Non-pigmented ciliary epithelial cell (primary cell): ENCODE measurements around the gene TBC1D12.
"Not testable (repeated sequence)": the region's sequence is repeated elsewhere in the genome, so short reads cannot be mapped to it uniquely, and the experiment has no call there.

ENCODE experiments used
- DNase-seq: peaks from one replicate; pipeline ENCODE4 v3.0.0-alpha.2; 2010; ENCODE audit warnings: low read depth

Gene TBC1D12

GRCh38 chr10:94402204-94402842 lies at the start of gene TBC1D12:
Gene TBC1D12 (plus strand): TSS chr10:94402541. CDS start chr10:94402614, 73 bp downstream.
- DNase-seq: peak; percentile 85

- no peak for DNase-seq
These were observed 49.0 kb upstream of the TBC1D12 start for GRCh38 chr10:94353336-94353735.

DNA sequence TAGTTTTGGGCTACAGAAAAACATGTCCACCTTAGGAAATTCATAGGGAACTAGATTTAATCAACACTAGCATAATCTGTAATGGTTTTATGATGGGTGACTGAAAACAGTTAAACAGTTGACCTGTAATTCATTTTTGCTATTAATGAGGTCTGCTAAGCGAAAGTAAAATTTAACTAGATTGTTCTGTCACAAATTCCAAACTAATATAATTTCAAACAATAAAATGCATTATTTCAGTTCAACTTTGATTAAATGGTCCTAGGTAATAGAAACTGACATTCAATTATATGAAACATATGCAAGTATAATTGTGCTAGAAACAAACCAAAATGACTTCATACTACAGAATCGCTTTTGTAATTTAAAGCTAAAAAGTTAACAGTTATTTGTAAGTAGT lies 46.5 kb upstream of the TBC1D12 start:
- no peak for DNase-seq

DNA sequence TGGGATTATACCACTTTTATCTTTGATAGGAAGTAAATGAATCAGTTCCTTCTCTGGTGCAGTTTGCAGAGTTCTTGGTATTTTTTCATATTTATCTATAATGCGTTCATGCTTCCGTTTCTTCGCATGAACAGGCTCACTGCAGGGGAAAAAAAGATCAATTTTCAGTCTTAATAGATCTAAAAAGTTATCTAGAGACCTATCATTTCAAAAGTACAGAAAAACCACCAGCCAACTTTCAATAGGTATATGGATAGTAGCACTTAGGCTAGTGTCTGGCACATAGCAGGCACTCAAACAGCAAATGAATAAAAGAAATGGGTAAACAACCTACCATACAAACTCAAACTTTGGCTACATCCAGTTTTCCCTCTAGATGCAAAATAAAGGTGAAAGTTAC lies 45.1 kb upstream of the TBC1D12 start:
- no peak for DNase-seq

GRCh38 chr10:94358480-94358879 lies 43.9 kb upstream of the TBC1D12 start:
- DNase-seq: peak; percentile 85

DNA sequence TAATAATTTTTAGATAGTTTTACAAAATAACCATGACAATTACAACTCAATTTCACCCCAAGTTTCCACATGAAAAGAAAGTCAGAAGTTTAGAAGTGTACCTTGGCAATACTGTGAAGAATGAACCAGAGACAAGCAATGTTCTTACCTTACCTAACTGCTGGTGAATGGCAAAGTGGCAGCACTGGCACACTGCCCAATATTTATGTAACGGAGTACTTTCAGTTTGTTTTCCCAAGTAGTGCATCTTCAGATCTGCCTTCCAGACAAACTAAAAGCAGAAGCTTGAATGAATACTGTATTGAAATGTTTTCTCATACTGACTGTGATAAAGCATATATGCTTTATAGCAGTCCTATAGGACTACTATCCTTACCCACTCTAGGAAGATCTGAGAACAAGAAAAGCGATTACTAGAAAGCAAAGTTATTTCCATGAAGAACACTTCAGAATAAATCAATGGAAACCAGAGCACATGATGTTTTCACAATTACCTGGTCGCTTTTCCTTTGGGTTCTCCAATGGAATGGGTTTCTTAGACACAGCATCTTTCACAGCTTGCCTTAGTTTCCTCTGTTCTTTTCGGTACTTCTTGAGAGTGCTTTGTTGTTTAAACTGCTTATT lies 41.1 kb upstream of the TBC1D12 start:
- no peak for DNase-seq

- peak; percentile 64 for DNase-seq
These were observed 39.7 kb upstream of the TBC1D12 start, which contains the start of gene NOC3L for GRCh38 chr10:94362360-94363250. Gene NOC3L (minus strand): TSS chr10:94362939. CDS start chr10:94362838, 101 bp downstream.

DNA sequence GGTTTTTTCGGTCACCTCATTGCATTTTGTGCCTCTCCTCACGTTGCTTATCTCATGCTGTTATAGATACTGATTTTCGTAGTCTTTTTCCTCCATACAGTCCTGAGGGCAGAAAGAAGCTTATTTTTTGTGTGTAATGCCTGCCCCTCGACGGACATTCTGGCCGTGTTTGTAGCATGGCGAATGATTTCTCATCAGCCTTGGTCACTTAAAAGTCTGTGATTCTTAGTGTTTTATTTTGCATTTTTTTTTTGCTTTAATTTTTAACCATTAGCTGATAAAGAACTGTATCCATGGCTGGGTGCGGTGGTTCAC lies 39.1 kb upstream of the TBC1D12 start:
- no peak for DNase-seq

GRCh38 chr10:94364482-94364881 lies 37.9 kb upstream of the TBC1D12 start:
- no peak for DNase-seq

GRCh38 chr10:94366382-94366781 lies 36.0 kb upstream of the TBC1D12 start:
- no peak for DNase-seq

GRCh38 chr10:94370501-94370900 lies 31.8 kb upstream of the TBC1D12 start:
- no peak for DNase-seq

DNA sequence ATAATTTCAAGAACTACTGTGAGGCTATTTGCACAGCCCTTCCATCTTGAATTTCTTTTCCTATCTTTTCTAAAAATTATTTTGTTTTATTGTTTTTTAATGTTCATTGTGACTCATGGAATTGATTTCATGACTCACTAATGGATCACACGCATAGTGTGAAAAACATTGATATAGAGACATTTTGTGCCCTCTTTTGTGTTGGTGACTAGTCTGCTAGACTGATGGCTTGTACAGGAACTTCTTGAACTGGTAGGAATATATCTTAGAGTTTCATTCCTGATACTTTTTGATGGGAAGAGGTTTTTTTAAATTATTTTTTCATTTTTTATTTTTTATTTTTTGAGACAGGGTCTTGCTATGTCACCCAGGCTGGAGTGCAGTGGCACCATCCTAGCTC lies 27.0 kb upstream of the TBC1D12 start:
- no peak for DNase-seq

DNA sequence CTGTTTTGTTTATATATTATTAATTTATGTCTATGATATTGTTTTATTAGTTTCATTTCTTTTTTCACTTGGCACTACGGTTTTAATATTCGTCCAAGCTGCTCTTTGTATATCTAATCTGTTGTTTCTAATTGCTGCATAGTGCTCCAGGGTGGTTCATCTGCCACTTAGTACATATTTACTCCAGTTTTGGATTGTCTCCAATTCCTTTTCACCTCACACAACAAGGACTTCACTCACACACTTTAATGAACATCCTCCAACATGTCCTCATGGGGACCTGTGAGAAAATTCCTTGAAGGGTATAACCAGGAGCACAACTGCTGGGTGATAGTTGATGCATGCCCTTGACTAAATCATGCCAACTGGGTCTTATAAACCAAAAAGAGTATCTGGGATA lies 25.5 kb upstream of the TBC1D12 start:
- DNase-seq: no peak

DNA sequence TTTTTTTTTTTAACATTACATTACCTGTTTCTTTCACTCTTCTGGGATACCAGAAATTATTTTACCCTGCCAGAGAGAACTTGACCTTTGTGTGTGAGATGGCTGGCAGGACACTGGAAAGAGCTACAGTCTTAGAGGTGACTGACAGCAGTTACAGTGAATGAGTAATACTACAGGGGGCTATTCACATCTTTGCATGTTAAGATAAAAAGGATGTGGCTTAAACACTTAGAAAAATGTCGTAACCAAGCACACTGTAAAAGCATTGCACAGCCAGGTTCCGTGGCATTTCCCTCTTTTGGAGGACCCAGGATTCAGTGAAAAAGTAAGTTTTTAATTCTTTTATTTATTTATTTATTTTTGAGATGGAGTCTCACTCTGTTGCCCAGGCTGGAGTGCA lies 18.8 kb upstream of the TBC1D12 start:
- DNase-seq: no peak

- not testable (repeated sequence) for DNase-seq
These were observed 16.6 kb upstream of the TBC1D12 start for GRCh38 chr10:94385733-94386132.

- DNase-seq: not testable (repeated sequence)
These were observed 10.2 kb upstream of the TBC1D12 start for GRCh38 chr10:94392117-94392516.

GRCh38 chr10:94397549-94398370 lies 4.6 kb upstream of the TBC1D12 start:
- no peak for DNase-seq

DNA sequence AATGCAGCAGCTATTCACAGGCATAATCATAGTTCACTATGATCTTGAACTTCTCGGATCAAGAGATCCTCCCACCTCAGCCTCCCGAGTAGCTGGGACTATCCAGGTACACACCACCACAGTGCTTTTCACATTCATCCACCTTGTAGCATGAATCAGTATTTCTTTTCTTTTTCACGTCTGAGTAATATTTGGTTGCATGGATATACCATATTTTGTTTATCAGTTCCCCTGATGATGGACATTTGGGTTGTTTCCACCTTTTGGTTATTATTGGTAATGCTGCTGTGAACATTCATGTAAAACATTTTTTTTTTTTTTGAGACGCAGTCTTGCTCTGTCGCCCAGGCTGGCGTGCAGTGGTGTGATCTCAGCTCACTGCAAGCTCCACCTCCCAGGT lies 3.6 kb upstream of the TBC1D12 start:
- no peak for DNase-seq

DNA sequence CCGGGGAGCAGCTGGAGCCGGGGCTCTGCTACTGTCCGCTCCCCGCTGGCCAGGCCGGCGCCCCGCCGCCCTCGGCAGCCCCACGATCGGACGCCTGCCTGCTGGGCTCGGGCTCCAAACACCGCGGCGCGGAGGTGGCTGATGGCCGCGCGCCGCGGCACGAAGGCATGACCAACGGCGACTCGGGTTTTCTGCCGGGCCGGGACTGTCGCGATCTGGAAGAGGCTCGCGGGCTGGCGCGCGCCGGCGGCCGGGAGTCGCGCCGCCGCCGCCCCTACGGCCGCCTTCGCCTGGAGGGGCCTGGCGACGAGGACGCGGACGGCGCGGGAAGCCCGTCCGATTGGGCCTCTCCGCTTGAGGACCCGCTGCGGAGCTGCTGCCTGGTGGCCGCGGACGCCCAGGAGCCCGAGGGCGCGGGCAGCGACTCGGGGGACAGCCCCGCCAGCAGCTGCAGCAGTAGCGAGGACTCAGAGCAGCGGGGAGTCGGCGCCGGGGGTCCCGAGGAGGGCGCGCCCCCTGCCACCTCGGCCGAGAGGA lies 570 bp downstream of the TBC1D12 start:
- DNase-seq: no peak

- DNase-seq: no peak
These were observed 1.3 kb downstream of the TBC1D12 start for GRCh38 chr10:94403380-94404213.

GRCh38 chr10:94405406-94405805 lies 3.1 kb downstream of the TBC1D12 start:
- DNase-seq: no peak
